C1 segment of cervical spinal cord (tissue), 14 donors: Measurements from ENCODE around the gene ELP2.

Source experiments
- DNase-seq, 14 donors: peaks; one replicate each; lab custom pipeline; 2025; lab: John Stamatoyannopoulos, UW

The ELP2 gene

DNA sequence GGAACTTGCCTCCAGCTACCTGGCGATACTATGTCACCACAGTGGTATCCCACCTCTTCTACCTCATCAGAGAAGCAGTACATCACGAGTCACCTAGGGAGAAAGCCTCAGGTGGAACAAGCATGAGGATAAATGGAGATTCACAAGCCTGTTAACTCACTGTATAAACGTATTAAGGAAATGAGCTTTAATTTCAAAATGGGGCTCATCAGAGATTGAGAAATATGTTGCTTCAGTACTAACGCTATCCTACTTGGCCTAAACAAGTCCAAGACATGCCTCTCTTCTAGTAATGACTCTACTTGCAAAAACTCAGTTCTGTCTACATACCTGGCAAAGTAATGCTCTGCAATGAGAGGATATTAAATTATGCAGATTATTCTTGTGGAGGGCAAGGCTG is 4.9 kb upstream of the ELP2 start:
- no peak for DNase-seq

- DNase-seq = no peak
Measured at GRCh38 chr18:36126668-36127067, 3.0 kb upstream of the ELP2 start.

- peak in 3 of 14 donors; percentile 23 to 42 (median 30) for DNase-seq
Measured at GRCh38 chr18:36127836-36128529, 1.7 kb upstream of the ELP2 start.

- peak in 4 of 14 donors; percentile 9 to 55 (median 24) for DNase-seq
Measured at GRCh38 chr18:36128530-36128870, 1.2 kb upstream of the ELP2 start.

DNA sequence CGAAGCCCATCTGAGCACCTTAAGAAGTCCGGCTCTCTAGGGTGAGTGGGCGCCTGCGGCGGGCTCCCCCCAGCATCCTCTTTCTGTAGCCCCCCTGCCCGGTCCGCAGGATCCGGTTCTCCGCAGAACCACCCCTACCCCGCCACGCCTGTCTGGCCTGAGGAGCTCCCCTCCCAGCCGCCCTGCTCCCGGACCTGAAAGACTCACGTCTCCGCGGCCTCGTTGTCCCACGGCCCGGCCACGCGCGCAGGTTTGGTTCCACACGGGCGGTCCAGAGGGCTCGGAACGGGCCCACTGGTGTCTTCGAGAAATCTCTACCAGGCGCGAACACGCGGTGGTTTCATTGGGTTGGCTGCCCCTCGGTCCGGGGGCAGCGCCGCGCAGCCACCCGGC is 796 bp upstream of the ELP2 start:
- peak in 2 of 14 donors; percentile 69 to 80 for DNase-seq

DNA sequence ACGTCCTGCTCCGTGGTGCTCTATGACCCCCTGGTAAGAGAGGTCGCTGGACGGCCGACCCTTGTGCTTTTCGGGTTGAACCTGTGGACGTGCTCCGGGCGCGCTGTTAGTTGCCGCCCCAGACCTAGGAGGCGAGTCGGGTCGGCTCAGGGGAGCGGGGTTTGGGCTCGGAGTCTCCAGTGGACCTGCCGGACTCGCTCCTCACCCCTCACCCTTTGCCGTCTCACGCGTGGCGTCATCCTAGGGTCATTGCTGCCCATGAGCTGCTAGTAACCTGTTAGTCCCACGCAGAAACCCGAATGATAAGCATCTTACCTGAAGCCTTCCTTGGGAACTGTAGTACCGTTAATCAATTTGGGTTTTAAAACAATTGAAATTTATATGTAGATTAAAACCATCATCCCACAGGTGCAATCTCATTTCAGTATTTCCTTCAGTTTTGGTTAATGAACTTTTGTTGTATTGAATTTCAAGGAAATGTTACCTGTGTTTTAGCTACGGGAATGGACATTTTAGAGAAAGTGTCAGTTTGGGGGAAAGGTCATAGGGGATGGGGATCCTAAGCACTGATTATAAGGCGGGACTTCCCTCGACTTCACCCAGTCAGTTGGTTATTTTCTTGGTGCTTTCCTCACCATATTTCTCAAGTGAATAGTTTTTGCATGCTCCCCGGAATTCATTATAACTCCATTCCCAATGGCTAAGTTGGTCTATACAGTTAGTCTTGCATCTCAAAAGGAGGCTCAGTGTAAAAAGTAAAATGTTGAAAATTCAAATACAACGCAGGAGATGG is 536 bp downstream of the ELP2 start:
- no peak for DNase-seq

DNA sequence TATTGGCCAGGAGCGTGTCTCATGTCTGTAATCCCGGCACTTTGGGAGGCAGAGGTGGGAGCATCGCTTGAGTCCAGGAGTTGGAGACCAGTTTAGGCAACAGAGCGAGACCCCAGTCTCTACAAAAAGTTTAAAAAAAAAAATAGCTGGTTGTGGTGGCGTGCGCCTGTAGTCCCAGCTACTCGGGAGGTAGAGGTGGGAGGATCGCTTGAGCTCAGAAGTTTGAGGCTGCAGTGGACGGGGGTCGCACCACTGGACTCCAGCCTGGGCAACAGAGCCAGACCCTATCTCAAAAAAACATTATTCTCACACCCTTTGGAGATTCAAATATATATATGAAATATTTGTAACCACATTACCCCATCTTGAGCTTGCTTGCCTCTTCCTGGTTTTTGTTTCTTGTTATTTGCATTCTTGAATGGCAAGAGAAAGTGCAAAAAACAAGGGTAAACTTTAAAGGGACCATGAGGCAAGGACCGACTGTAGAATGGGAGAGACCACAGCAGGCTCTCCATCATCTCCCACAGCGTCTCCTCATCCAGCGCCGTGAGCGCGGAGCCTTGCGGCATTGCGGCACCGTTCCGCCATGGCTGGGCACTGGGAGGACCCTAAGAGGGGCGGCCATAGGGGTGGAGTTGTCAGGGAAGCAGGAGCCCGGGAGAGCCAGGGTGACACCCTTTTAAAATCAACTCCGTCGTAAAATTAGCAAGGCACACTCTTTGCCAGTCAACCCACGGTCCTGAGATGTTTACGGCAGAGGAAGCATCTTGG is 1.4 kb downstream of the ELP2 start:
- no peak for DNase-seq

DNA sequence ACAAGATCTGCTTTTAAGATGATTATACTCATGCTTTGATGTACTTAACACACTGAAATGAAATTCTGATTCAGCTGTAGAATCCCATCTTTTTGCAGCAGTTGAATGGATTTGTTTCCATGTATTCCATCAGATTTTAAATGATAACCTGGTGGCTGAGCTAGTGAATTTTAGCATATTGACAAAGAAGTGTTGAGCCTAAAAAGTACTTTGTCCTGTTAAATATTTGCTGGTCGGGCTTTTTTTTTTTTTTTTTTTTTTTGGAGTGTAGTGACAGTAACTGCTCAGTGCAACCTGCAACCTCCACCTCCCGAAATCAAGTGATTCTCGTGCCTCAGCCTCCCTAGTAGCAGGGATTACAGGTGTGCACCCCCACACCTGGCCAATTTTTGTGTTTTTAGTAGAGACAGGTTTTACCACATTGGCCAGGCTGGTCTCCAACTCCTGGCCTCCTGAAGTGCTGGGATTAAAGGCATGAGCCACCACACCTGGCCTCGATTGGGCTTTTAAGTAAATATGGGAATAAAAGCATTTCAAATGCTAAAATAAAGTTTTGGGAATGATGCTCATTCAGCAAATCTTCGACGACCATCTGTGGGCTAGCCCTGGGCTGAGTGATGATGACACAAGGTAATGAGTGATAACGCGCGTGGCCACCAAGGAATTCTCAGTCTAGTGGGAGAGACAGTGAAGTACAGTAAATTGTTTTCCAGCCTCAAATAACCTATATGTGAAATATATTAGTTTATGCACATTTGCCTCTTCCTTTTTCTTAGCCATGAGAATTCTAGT is 2.2 kb downstream of the ELP2 start:
- DNase-seq = no peak

DNA sequence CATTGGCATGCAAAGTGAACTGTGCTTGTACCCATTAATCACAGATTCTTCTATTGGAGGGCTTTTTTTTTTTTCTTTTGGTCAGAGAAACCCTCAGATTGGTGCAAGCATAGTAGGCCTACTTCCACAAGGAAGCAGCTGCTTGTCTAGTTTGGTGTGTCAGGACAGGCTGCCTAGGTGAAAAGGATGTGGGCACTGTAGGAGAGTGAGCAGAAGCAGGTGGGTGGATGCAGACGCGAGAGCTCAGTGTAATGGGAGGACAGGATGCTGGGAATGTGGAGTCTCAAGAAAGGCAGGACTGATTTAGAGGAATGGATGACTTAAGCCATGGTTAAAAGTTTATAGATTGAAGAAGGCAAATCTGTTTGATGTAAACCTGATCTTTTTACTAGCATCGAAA is 3.1 kb downstream of the ELP2 start:
- DNase-seq = no peak

GRCh38 chr18:36135264-36135663 is 5.6 kb downstream of the ELP2 start:
- DNase-seq = no peak

DNA sequence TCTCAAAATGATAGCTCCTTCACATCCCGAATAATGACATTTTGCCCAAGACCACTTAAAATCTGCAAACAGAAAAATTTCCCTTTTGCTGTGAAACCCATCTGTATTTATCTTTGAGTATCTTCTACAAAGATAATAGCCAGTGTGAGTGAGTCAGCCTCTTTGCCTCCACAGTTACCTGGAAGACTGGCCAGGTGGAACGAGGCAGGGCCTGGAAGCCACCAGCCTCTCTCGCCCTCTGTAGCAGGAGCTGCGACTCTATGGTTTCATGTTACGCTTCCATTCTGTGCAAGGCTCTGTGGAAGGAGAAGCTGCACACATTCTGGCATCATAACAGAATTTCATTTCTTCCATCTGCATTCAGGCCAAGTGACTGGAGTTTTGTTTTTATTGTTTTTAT is 9.5 kb downstream of the ELP2 start:
- no peak for DNase-seq

DNA sequence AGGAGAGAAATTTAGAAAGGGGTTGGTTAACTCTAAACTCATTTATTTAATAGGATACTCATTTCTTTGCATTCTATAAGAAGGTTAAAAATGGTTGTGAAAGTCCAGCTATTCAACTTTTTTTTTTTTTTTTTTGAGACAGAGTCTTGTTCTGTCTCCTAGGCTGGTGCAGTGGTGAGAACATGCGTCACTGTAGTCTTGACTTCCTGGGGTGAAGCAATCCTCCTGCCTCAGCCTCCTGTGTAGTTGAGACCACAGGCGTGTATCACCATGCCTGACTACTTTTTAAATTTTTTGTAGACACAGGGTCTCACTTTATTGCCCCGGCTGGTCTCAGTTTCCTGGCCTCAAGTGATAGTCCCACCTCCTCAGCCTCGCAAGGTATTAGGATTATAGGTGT is 11.9 kb downstream of the ELP2 start:
- no peak for DNase-seq

- DNase-seq = no peak
Measured at GRCh38 chr18:36142751-36143150, 13.1 kb downstream of the ELP2 start.

DNA sequence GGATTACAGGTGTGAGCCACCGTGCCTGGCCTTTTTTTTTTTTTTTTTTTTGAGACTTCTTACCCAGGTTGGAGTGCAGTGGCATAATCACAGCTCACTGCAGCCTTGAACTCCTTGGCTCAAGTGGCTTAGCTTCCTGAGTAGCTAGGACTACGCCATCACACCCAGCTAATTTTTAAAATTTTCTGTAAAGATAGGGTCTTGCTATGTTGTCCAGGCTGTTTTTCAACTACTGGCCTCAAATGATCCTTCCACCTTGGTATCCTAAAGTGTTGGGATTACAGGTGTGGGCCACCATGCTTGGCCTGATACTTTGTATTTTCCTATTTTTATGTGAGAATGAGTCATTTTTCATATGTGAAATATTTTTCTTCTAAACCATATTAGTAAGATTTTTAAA is 13.7 kb downstream of the ELP2 start:
- no peak for DNase-seq

DNA sequence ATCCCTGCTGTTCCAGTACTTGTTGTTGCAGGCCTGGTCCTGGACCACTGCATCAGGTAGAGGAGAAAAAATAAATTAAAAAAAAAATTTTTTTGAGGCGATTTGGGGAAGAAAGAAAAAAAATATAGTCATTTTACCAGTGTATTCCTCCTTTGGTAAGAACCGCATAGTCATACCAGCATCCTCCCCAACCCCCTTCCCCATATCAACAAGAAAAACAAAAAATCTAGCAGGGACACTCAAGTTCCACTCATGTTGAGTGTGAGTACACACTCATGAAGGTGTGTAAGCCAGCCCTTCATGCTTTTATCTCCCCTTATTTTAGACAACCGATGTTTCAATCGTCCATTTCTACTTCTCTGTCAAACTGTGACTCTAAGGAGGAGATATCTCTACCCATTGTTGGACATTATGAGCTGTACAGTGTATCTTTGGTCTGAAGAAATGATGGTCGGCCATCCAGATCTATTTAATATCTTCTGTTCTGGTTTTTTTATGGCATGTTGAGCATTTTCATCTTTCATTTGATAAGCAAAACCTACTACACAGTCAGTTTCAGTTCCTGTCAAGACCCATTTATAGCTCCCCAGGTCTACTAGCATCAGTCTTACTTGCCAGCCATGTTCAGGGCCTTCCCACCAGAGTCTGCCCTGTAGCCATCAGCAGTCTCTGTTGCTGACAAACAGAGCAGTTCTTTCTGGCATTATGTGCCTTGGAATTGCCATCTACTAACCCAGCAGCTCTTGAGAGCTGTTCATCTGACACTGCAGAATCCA is 20.0 kb downstream of the ELP2 start:
- no peak for DNase-seq

- no peak for DNase-seq
Measured at GRCh38 chr18:36152781-36153180, 23.1 kb downstream of the ELP2 start.

DNA sequence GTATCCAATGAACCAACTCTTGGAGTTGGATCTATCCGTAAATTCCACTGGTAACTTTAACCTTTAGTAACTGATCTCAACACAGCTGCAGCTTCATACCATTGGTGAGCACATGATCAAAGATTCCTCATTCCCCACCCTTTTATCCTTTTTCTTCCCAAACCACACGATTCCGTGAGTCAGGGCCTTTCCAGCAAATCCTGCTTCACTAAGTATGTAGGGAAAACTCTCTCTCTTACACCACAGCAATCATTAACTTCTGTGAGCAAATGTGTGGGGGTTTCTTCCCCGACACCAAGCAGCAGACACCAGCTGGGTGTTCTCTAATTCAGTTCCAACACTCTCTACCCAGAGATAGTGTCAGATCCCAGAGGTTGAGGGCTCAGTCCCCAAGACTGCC is 23.5 kb downstream of the ELP2 start:
- no peak for DNase-seq

DNA sequence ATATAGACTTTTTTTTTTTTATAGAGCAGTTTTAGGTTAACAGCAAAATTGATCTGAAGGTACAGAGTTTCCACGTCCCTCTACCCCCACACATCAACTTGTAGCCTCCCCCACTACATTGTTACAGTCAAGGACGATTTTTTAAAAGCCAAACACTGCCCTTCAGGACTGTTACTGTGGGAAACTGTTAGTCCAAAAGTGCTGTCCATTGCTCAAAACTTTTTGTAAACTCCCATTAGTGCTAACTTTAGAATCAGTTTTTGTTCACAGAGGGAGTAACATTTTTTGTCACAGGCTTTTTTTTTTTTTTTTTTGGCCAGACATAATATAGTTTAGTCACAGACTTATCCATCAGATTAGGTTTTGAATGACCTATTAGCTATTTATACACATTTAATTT is 24.1 kb downstream of the ELP2 start:
- DNase-seq = no peak

- no peak for DNase-seq
Measured at GRCh38 chr18:36155851-36156757, 26.4 kb downstream of the ELP2 start.

- no peak for DNase-seq
Measured at GRCh38 chr18:36157441-36157840, 27.7 kb downstream of the ELP2 start.
